ENCODE data around the gene HYI. TPM values are rescaled to one million over a fixed set of nuclear protein-coding genes. Genes with fewer than 3 reads are reported as not detected.
"Not testable (repeated sequence)": the region's sequence is repeated elsewhere in the genome, so short reads cannot be mapped to it uniquely, and the experiment has no call there.

Gene HYI
- 10 to 100 TPM; 13.4 to 15.0 TPM for total RNA-seq

GRCh38 chr1:43453442-43454269, at the start of gene HYI:
HYI (minus strand) TSS chr1:43453931; CDS start chr1:43453793, 138 bp downstream.
- peak within 1 kb of the TSS; percentile 86 for H3K4me3 Mint-ChIP-seq
- peaks cover 23 to 30% of the 10 kb centered on the region in 2 donors for H3K27me3 Mint-ChIP-seq
- H3K9me3 Mint-ChIP-seq: no peaks in the 10 kb centered on the region
- H3K4me1 Mint-ChIP-seq (ENCODE audit: low read depth in 2 of 2): peaks cover 16 to 19% of the 10 kb centered on the region in 2 donors
- ATAC-seq (peak; percentile 79 to 86), DNase-seq (ENCODE audit: low spot score) (peak; percentile 82)
- peak within 1 kb of the TSS; percentile 59 to 79 for H3K27ac Mint-ChIP-seq
- peaks cover 6% of the 10 kb centered on the region for H3K36me3 Mint-ChIP-seq

GRCh38 chr1:43501806-43502205, 48.1 kb upstream of the HYI start:
- not testable (repeated sequence) for H3K36me3 Mint-ChIP-seq; ATAC-seq; H3K4me3 Mint-ChIP-seq; H3K4me1 Mint-ChIP-seq (ENCODE audit: low read depth in 2 of 2); H3K9me3 Mint-ChIP-seq; DNase-seq (ENCODE audit: low spot score); H3K27ac Mint-ChIP-seq
- peaks cover 7 to 18% of the 10 kb centered on the region in 2 donors for H3K27me3 Mint-ChIP-seq

- DNase-seq (ENCODE audit: low spot score): no peak
These were observed 46.2 kb upstream of the HYI start for GRCh38 chr1:43499898-43500297.

GRCh38 chr1:43495204-43495603, 41.5 kb upstream of the HYI start:
- no peak for ATAC-seq

More at GRCh38 chr1:43499898-43500297, 46.2 kb upstream of the HYI start:
- no peaks in the 10 kb centered on the region for H3K4me1 Mint-ChIP-seq (ENCODE audit: low read depth in 2 of 2)
- H3K36me3 Mint-ChIP-seq: no peaks in the 10 kb centered on the region
- H3K27ac Mint-ChIP-seq: no peak overlapping the region
- ATAC-seq: no peak
- H3K4me3 Mint-ChIP-seq: no peak overlapping the region
- H3K27me3 Mint-ChIP-seq: peaks cover 7 to 18% of the 10 kb centered on the region in 2 donors
- H3K9me3 Mint-ChIP-seq: no peaks in the 10 kb centered on the region

GRCh38 chr1:43493661-43494450, 40.1 kb upstream of the HYI start:
- H3K27me3 Mint-ChIP-seq: peaks cover 14 to 24% of the 10 kb centered on the region in 2 donors
- DNase-seq (ENCODE audit: low spot score) (no peak), ATAC-seq (no peak)
- H3K27ac Mint-ChIP-seq: no peak overlapping the region
- H3K36me3 Mint-ChIP-seq: peaks cover 17% of the 10 kb centered on the region
- H3K9me3 Mint-ChIP-seq: peaks cover 9% of the 10 kb centered on the region
- H3K4me3 Mint-ChIP-seq: no peak overlapping the region
- no peaks in the 10 kb centered on the region for H3K4me1 Mint-ChIP-seq (ENCODE audit: low read depth in 2 of 2)

More at GRCh38 chr1:43495204-43495603, 41.5 kb upstream of the HYI start:
- Mint-ChIP-seq H3K9me3 (peaks cover 4% of the 10 kb centered on the region), H3K4me3 (no peak overlapping the region), H3K4me1 (ENCODE audit: low read depth in 2 of 2) (no peaks in the 10 kb centered on the region), H3K27me3 (peaks cover 16 to 21% of the 10 kb centered on the region in 2 donors), H3K27ac (no peak overlapping the region), H3K36me3 (peaks cover 5% of the 10 kb centered on the region)
- DNase-seq (ENCODE audit: low spot score): no peak

- Mint-ChIP-seq H3K27me3 (peaks cover 14 to 20% of the 10 kb centered on the region in 2 donors), H3K36me3 (peaks cover 25% of the 10 kb centered on the region), H3K4me1 (ENCODE audit: low read depth in 2 of 2) (no peaks in the 10 kb centered on the region), H3K27ac (no peak overlapping the region), H3K9me3 (peaks cover 12% of the 10 kb centered on the region), H3K4me3 (no peak overlapping the region)
- ATAC-seq (no peak), DNase-seq (ENCODE audit: low spot score) (no peak)
These were observed 39.1 kb upstream of the HYI start for GRCh38 chr1:43492826-43493225.

GRCh38 chr1:43491061-43491460, 37.3 kb upstream of the HYI start:
- ATAC-seq (no peak), DNase-seq (ENCODE audit: low spot score) (no peak)
- Mint-ChIP-seq H3K27me3 (peaks cover 14% of the 10 kb centered on the region in 2 donors), H3K9me3 (peaks cover 12% of the 10 kb centered on the region), H3K4me1 (ENCODE audit: low read depth in 2 of 2) (no peaks in the 10 kb centered on the region), H3K27ac (no peak overlapping the region), H3K36me3 (peaks cover 28% of the 10 kb centered on the region), H3K4me3 (no peak overlapping the region)

- H3K4me3 Mint-ChIP-seq: no peak overlapping the region
- no peak for DNase-seq (ENCODE audit: low spot score)
These were observed 34.4 kb upstream of the HYI start for GRCh38 chr1:43488165-43488564.

GRCh38 chr1:43484367-43484766, 30.6 kb upstream of the HYI start:
- peaks cover 0 to 3% of the 10 kb centered on the region in 2 donors for H3K4me1 Mint-ChIP-seq (ENCODE audit: low read depth in 2 of 2)
- ATAC-seq (no peak), DNase-seq (ENCODE audit: low spot score) (no peak)
- H3K4me3 Mint-ChIP-seq: no peak overlapping the region
- H3K9me3 Mint-ChIP-seq: peaks cover 3% of the 10 kb centered on the region
- no peak overlapping the region for H3K27ac Mint-ChIP-seq
- peaks cover 15% of the 10 kb centered on the region for H3K36me3 Mint-ChIP-seq
- peaks cover 3 to 6% of the 10 kb centered on the region in 2 donors for H3K27me3 Mint-ChIP-seq

More at GRCh38 chr1:43488165-43488564, 34.4 kb upstream of the HYI start:
- Mint-ChIP-seq H3K36me3 (peaks cover 28% of the 10 kb centered on the region), H3K9me3 (peaks cover 12% of the 10 kb centered on the region), H3K4me1 (ENCODE audit: low read depth in 2 of 2) (no peaks in the 10 kb centered on the region), H3K27ac (no peak overlapping the region), H3K27me3 (peaks cover 8 to 11% of the 10 kb centered on the region in 2 donors)
- no peak for ATAC-seq

GRCh38 chr1:43482215-43482614, 28.5 kb upstream of the HYI start:
- Mint-ChIP-seq H3K9me3 (no peaks in the 10 kb centered on the region), H3K4me1 (ENCODE audit: low read depth in 2 of 2) (peaks cover 0 to 3% of the 10 kb centered on the region in 2 donors), H3K36me3 (no peaks in the 10 kb centered on the region), H3K27ac (peak overlapping the region in 1 of 2 donors; percentile 79), H3K27me3 (peaks cover 9% of the 10 kb centered on the region in 2 donors), H3K4me3 (no peak overlapping the region)
- ATAC-seq (no peak), DNase-seq (ENCODE audit: low spot score) (no peak)

GRCh38 chr1:43481491-43481890, 27.8 kb upstream of the HYI start:
- Mint-ChIP-seq H3K9me3 (no peaks in the 10 kb centered on the region), H3K27me3 (peaks cover 9% of the 10 kb centered on the region in 2 donors), H3K4me1 (ENCODE audit: low read depth in 2 of 2) (peaks cover 0 to 3% of the 10 kb centered on the region in 2 donors), H3K4me3 (no peak overlapping the region), H3K27ac (no peak overlapping the region), H3K36me3 (no peaks in the 10 kb centered on the region)
- ATAC-seq: no peak
- no peak for DNase-seq (ENCODE audit: low spot score)

- H3K27me3 Mint-ChIP-seq: peaks cover 9 to 14% of the 10 kb centered on the region in 2 donors
- H3K9me3 Mint-ChIP-seq: no peaks in the 10 kb centered on the region
- no peak for DNase-seq (ENCODE audit: low spot score)
- no peak overlapping the region for H3K27ac Mint-ChIP-seq
- no peaks in the 10 kb centered on the region for H3K36me3 Mint-ChIP-seq
- ATAC-seq: no peak
- H3K4me1 Mint-ChIP-seq (ENCODE audit: low read depth in 2 of 2): peaks cover 0 to 3% of the 10 kb centered on the region in 2 donors
- no peak overlapping the region for H3K4me3 Mint-ChIP-seq
These were observed 25.7 kb upstream of the HYI start for GRCh38 chr1:43479414-43479813.

GRCh38 chr1:43477716-43478115, 24.0 kb upstream of the HYI start:
- Mint-ChIP-seq H3K27ac (no peak overlapping the region), H3K36me3 (no peaks in the 10 kb centered on the region), H3K4me3 (no peak overlapping the region), H3K27me3 (peaks cover 9 to 16% of the 10 kb centered on the region in 2 donors), H3K9me3 (no peaks in the 10 kb centered on the region), H3K4me1 (ENCODE audit: low read depth in 2 of 2) (peaks cover 0 to 3% of the 10 kb centered on the region in 2 donors)
- ATAC-seq: no peak
- DNase-seq (ENCODE audit: low spot score): no peak

All from natural killer cell treated with Interleukin-12 subunit alpha and Interleukin-12 subunit beta and Interleukin-15 and Interleukin-18, amount 100 ng/mL, for 72 hours (primary cell).